ENCODE measurements around the gene BBS9. TPM values are rescaled to one million over a fixed set of nuclear protein-coding genes. Genes with fewer than 3 reads are reported as not detected.

Gene BBS9
- total and polyA plus RNA-seq, 4 donors = 2.3 to 9.5 (median 4.5) TPM

DNA sequence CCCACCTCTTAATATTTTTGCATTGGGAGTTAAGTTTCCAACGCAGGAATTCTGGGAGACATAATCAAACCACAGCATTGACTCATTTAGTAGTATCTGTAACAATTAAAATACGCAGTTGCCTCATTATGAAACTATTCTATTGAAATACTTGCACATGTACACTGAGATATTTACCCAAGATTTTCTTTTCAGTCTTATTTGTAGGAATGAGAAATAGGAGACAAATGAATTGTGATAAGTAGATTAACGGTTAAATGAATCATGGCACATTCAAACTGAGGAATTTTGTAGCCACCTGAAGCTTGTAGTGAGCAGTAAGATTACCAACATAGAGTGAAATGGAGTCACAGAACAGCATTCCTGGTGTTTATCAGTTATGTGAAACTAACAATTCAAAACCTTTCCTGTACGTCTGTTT lies 38.2 kb upstream of the BBS9 start:
- TF ChIP-seq REST (IDR thresholded peaks at IDR 0.05) (no peak), EGR1 (IDR thresholded peaks at IDR 0.05; ENCODE audit: low read depth in 2 of 2) (no peak), FOXA2 (IDR thresholded peaks at IDR 0.05) (no peak), SP1 (IDR thresholded peaks at IDR 0.05) (no peak), GABPA (IDR thresholded peaks at IDR 0.05 in 1 of 2, conservative IDR thresholded peaks at IDR 0.05 in 1 of 2) (no peak), RXRA (IDR thresholded peaks at IDR 0.05) (no peak), YY1 (IDR thresholded peaks at IDR 0.05) (no peak), HNF4A (conservative IDR thresholded peaks at IDR 0.05) (no peak), CTCF (IDR thresholded peaks at IDR 0.05; ENCODE audit: low read depth, low read length, missing input control) (no peak), HNF4G (IDR thresholded peaks at IDR 0.05) (no peak), TAF1 (conservative IDR thresholded peaks at IDR 0.05) (no peak)
- TF ChIP-seq, protein P1, sequence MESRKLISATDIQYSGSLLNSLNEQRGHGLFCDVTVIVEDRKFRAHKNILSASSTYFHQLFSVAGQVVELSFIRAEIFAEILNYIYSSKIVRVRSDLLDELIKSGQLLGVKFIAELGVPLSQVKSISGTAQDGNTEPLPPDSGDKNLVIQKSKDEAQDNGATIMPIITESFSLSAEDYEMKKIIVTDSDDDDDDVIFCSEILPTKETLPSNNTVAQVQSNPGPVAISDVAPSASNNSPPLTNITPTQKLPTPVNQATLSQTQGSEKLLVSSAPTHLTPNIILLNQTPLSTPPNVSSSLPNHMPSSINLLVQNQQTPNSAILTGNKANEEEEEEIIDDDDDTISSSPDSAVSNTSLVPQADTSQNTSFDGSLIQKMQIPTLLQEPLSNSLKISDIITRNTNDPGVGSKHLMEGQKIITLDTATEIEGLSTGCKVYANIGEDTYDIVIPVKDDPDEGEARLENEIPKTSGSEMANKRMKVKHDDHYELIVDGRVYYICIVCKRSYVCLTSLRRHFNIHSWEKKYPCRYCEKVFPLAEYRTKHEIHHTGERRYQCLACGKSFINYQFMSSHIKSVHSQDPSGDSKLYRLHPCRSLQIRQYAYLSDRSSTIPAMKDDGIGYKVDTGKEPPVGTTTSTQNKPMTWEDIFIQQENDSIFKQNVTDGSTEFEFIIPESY (IDR thresholded peaks at IDR 0.05) = no peak
- no peaks in the 10 kb centered on the region for H3K4me1 ChIP-seq (ENCODE audit: control insufficient read depth in 4 of 4, insufficient read depth in 4 of 4, low read length in 3 of 4)
- 95% methylated on average over 4 of the region's 4 CpGs for WGBS

DNA sequence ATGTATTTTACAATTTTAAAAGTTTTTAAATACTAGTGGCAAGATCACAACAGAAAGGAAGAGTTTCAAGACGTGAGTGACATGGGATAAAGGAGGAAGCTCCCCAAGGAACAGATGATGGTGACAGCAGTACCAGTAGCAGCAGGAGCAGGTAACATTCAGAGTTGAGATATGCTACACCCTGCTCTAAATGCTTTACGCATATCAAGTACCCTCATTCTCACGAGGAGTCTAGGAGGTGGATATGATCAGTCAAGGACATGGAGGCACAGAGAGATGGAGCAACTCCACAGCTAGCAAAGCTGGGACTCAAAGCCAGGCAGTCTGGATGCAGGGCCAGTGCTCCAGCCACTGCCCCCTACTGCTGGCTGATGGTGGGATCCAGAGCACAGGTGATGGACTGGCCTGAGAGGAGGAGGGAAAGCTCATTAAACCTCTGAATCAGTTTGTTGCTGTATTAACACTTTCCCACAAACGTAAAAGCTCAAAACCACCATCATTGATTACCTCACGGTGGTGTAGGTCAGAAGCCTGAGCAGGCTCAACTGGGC lies 37.6 kb upstream of the BBS9 start:
- WGBS = 80% methylated on average over 5 of the region's 5 CpGs

More for the DNA sequence above, 38.2 kb upstream of the BBS9 start:
- Histone ChIP-seq H3K9ac (ENCODE audit: low read depth in 1 of 2, low read length in 2 of 2) (no peak overlapping the region), H3K36me3 (ENCODE audit: control insufficient read depth in 4 of 4, insufficient read depth in 3 of 4, low read depth in 1 of 4, low read length in 3 of 4) (peaks cover 0 to 23% (median 18%) of the 10 kb centered on the region in 4 donors), H3K4me3 (ENCODE audit: low read depth in 1 of 3, low read length in 3 of 3) (no peak overlapping the region), H3K27ac (ENCODE audit: low read depth in 1 of 2, low read length in 2 of 2) (no peak overlapping the region), H3K9me3 (ENCODE audit: control insufficient read depth in 4 of 4, low read length in 3 of 4) (no peaks in the 10 kb centered on the region), H3K27me3 (ENCODE audit: control insufficient read depth in 4 of 4, insufficient read depth in 4 of 4, low read length in 3 of 4) (no peaks in the 10 kb centered on the region)
- DNase-seq (ENCODE audit: low spot score) = no peak

More for the DNA sequence above, 37.6 kb upstream of the BBS9 start:
- Histone ChIP-seq H3K9ac (ENCODE audit: low read depth in 1 of 2, low read length in 2 of 2) (no peak overlapping the region), H3K9me3 (ENCODE audit: control insufficient read depth in 4 of 4, low read length in 3 of 4) (no peaks in the 10 kb centered on the region), H3K27me3 (ENCODE audit: control insufficient read depth in 4 of 4, insufficient read depth in 4 of 4, low read length in 3 of 4) (no peaks in the 10 kb centered on the region), H3K27ac (ENCODE audit: low read depth in 1 of 2, low read length in 2 of 2) (no peak overlapping the region), H3K4me1 (ENCODE audit: control insufficient read depth in 4 of 4, insufficient read depth in 4 of 4, low read length in 3 of 4) (no peaks in the 10 kb centered on the region), H3K4me3 (ENCODE audit: low read depth in 1 of 3, low read length in 3 of 3) (no peak overlapping the region), H3K36me3 (ENCODE audit: control insufficient read depth in 4 of 4, insufficient read depth in 3 of 4, low read depth in 1 of 4, low read length in 3 of 4) (peaks cover 0 to 29% (median 24%) of the 10 kb centered on the region in 4 donors)
- no peak for DNase-seq (ENCODE audit: low spot score)
- TF ChIP-seq RAD21 (IDR thresholded peaks at IDR 0.05) = peak in 1 of 2 donors; percentile 15
- TF ChIP-seq ATF3 (IDR thresholded peaks at IDR 0.05) = no peak
- no peak for TF ChIP-seq HNF4G (IDR thresholded peaks at IDR 0.05)
- no peak for TF ChIP-seq CTCF (IDR thresholded peaks at IDR 0.05; ENCODE audit: low read depth, low read length, missing input control)
- TF ChIP-seq EGR1 (IDR thresholded peaks at IDR 0.05; ENCODE audit: low read depth in 2 of 2) = no peak
- no peak for TF ChIP-seq HNF4A (conservative IDR thresholded peaks at IDR 0.05)
- no peak for TF ChIP-seq TAF1 (conservative IDR thresholded peaks at IDR 0.05)
- TF ChIP-seq SP1 (IDR thresholded peaks at IDR 0.05) = no peak
